DMS53 (cell line): Measurements from ENCODE around the gene CACNA1E.
"Not testable (repeated sequence)": the region's sequence is repeated elsewhere in the genome, so short reads cannot be mapped to it uniquely, and the experiment has no call there.

ENCODE experiments used
- DNase-seq: peaks from one replicate; lab custom pipeline; 2025; lab: John Stamatoyannopoulos, UW

The CACNA1E gene

DNA sequence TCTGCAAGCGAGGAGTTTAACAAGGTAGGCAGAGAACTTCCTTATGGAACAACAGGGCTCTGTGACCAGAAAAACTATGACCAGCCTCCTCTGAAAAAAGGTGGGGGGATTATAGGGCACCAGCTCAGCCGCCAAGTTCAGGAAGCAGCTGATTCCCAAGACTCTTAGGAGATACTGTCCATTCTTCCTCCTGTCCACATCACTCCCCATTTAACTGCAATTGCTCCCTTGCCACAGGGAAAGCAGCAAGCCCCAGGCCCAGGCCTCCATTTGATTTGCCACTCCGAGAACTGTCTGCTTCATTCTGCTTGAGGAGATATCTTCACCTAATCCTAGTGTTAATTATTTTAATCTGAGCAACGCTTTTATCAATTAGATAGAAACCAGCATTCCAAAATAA, 323.9 kb downstream of the CACNA1E start:
- DNase-seq = no peak

DNA sequence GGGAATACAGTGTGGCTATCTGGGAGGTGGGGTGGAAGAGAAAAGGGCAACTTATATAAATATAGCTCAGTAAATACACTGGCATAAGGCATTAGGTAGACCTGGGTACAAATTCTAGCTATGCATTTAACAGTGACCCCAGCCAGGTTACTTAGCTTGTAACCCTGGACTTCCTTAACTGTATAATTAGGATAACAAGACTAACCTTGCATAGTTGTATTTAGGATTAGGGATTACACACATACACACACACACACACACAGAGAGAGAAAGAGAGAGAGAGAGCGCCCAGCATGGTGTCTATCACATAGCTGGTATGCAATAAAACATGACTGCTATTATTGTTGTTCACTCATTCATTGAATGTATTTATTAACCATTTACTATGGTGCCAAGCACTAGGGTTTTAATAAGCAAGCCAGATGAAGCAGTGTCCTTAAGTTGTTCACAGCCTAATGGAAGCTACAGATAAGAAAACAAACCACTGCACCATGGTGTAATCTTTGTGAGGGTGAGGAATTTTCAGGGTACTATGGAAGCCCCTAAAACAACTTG, 326.8 kb downstream of the CACNA1E start:
- DNase-seq = no peak

DNA sequence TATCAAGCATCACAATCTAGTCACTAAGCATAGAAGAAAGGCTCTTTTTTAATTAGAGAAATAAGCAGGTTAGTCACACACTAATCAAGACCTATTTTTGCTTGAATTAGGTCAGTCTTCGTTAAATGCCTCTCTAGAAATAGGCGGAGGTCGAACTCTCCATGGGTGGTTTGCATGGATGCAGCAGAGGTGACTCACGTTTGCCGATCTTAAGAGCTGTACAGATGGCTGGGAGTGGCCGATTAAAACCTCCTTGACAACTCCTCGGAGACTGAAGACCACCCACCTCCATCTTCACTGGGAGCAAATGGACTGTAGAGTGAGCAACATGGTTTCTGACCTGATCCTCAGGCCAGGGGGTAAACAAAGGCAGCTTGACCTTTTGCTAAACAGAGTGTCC, 328.9 kb downstream of the CACNA1E start:
- DNase-seq = no peak

DNA sequence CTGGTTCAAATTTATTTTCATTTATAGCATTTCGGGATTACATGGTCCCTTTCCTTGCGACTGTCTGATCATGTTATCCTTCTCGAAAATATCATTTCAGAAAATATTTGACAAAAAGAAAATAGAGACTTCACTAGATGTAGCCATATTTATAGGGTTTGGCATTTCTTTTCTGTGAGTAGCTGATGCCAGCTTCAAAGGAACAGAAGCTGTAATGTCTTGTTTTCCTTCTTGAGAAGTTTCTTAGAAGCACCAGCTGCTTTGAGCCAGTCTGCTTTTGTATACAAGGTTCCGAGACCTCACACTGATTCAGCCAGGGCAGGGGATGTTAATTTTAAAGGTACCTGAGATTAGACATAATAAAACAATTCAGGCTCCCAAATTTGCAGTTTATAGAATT, 329.9 kb downstream of the CACNA1E start:
- DNase-seq = no peak

DNA sequence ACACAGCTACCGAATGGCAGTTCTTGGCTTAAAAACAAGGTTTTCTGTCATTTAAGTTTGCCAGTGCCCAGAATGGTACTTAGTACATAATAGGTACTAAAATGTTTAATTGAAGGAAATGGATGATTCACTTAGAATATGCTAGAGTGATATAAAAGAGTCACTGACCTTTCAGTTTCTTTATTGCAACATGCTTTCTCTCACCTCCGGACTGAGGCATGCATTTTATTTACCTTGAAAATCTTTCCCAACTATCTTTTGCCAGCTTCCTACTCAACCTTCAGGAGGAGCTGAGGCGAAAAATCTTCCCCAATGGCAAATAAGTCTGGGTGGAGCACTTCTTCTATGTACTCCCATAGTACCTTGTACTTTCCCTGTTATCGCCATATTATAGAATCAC, 333.3 kb downstream of the CACNA1E start:
- DNase-seq = no peak

DNA sequence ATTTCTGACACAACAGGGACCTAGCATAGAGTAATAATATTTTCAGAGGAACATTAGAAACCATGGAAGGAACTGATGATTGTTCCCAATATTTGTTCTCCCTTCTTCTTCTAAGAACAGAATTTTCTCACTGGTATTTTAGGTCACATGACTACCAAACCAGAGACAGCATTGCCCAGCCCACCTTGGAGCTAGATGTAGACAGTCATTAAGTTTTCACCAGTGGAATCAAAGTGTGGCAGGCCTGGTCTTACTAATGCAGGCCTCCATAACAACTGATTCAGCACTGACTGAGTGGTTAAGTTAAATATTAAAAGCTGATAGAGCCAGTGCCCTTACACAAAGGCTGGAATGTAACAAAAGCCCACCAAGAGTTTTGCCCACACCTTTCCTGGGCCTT, 333.8 kb downstream of the CACNA1E start:
- no peak for DNase-seq

DNA sequence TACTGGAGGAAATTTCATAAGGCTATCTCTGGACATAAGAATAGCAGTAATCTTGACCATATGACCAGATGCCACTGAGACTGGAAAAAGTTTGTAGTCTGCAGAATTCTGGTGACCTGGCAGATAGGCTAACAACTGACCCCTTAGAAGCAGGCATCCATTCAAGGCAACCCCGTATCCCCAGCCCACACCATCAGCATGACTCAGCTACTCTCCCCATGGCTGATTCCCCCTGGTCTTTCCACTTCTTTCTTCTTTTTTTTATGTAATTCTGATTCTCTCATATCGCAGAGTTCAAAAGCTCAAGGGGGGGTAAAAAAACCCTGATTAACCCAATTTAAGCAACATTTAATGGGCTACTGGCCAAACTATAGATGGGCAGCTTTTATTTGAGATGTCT, 335.1 kb downstream of the CACNA1E start:
- DNase-seq = no peak

DNA sequence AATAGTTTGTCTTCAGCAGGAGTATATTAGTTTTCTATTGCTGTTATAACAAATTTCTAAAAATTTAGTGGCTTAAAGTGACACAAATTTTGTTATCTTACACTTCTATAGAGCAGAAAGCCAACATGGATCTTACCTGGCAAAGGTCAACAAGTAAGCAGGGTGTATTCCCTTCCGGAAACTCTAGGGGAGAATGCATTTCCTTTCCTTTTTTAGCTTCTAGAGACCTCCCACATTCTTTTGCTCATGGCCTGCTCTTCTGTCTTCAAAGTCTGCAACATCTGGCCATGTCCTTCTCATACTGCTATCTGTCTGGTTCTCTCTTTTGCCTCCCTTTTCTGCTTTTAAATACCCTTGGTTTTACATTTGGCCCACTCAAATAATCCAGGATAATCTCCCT, 335.6 kb downstream of the CACNA1E start:
- DNase-seq = no peak

DNA sequence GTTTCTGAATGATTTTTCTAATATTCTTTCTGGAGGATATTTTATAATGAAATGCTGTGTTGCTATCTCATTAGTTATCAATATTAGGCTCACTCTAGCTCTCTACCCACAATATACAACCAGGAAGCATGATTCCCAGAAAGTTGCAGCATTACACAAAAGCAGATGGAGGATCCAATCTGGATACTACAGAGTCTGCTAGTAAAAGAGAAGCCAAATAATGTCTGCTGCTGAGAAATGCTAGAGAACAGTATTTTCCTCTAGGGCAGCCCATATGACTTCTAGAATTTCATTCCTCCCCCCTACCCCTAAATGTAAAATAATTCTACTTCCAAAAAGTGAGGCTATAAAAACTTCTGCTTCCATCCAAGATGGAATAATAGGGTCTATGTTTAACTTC, 338.4 kb downstream of the CACNA1E start:
- no peak for DNase-seq

DNA sequence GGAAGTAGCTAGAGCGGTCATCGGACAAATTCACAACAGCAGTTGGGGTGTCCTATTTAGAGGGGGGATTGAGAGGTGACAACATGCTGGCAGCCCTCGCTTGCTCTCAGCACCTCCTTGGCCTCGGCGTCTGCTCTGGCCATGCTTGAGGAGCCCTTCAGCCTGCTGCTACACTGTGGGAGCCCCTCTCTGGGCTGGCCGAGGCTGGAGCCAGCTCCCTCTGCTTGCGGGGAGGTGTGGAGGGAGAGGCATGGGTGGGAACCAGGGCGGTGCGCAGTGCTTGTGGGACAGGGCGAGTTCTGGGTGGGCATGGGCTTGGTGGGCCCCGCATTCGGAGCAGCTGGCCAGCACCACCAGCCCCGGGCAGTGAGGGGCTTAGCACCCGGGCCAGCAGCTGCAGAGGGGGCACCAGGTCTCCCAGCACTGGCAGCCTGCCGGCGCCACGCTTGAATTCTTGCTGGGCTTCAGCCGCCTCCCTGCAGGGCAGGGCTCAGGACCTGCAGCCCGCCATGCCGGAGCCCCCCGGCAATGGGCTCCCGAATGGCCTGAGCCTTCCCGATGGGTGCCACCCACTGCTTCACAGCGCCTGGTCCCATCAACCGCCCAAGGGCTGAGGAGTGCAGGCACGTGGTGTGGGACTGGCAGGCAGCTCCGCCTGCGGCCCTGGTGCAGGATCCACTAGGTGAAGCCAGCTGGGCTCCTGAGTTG, 349.0 kb downstream of the CACNA1E start:
- DNase-seq = not testable (repeated sequence)

DNA sequence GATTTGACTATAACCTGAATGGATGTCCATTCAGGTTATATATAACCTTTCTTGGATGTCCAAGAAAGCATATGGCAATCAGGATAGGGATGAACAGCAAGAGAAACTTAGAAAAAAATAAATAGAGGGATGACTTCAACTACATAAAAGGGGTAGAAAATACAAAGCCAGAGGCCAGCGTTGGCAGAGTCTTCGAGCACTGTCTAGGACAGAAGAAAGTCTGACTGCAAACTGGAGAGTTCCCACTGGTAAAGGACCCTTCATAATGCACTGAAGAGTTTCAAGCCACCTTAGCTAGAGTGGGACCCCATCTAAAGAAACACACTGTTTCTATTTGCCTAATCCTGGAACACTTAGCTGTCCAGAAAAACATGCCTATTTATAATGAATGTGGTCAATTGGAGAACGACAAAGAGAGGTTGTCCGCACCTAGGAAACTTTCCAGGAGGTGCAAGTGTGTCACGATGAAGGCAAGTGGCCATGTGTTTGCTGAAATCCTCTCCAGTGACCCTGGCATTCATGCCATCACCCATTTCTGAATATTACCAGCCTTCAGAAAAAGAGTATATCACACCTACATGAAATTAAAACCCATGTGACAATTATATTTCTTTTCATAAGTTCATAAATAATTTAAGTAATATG, 362.8 kb downstream of the CACNA1E start:
- DNase-seq = no peak

DNA sequence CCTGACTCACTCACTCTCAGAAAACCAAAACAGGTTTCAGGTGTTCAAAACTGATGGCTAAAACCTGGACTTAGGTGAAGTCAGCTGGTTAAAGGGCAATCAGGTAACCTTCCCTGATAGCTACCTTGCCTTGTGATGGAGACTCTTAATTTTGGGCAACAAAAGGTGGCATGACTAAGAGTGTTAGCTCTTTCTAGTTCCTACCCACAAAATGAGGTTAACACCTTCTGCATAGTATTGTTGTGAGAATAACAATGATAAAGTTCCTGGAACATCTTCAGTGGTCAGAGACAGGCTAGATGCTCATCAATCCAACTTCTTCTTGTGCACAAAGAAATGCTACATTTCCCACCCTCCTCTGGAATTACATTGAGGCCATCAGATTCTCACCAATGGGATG, 363.4 kb downstream of the CACNA1E start:
- no peak for DNase-seq

DNA sequence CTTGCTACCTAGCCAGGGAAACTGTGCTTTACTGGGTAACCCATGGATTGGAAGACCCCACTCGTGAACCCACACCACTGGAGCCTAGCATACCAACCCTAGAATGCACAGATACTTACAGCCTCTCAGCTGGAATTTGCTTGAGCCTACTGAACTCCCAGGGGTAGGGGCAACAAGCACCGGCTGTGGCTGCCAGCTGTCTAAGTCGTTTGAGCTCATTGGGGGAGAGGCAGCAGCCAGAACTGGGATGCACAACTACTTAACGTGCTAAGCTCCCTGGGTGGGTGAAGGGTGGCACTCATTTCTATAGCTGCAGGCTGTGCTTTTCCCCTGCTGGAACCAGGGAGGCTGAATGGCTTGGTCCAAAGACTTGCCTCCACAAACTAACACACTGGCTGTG, 365.8 kb downstream of the CACNA1E start:
- DNase-seq = no peak

DNA sequence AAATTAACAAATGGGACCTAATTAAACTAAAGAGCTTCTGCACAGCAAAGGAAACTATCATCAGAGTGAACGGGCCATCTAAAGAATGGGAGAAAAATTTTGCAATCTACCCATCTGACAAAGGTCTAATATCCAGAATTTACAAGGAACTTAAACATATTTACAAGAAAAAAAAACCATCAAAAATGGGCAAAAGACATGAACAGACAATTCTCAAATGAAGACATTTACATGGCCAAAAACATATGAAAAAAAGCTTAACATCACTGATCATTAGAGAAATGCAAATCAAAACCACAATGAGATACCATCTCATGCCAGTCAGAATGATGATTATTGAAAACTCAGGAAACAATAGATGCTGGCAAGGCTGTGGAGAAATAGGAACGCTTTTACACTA, 370.9 kb downstream of the CACNA1E start:
- not testable (repeated sequence) for DNase-seq

DNA sequence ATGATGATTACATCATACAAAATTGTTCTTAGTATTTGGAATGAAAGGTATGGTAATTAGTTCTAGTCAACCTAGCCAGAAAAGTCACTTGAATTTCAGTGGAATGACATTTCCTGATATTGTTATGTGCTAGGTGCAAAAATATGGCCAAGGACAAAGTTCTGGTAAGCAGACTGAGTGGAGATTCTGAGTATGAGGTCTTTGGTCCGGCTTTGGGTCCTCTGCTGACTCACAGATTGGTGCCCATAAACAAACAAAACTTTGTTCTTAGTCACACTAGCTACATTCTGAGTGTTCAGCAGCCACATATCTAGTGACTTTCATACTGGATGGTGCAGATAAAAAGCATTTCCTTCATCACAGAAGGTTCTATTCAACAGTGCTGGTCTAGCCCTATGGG, 372.1 kb downstream of the CACNA1E start:
- peak; percentile 40 for DNase-seq
